Aorta (tissue), 5 donors: ENCODE results near the gene KCNK2. TPM values are rescaled to one million over a fixed set of nuclear protein-coding genes. Genes with fewer than 3 reads are reported as not detected.

Experiments
- ATAC-seq: fragments of 200-7000 bp; cut with Tn5 transposase; one replicate; pipeline ENCODE4 v1.9.1; 2022; ENCODE audit warnings: moderate library complexity; ENCODE audit not compliant: low FRiP score
- DNase-seq, 2 donors: peaks; one replicate each; pipeline ENCODE4 v3.0.0-alpha.2; 2020
- H3K27ac ChIP-seq, 2 donors: one replicate each; pipeline ENCODE4 v1.5.1; 2013; ENCODE audit warnings: low read length in 2 of 2, mild to moderate bottlenecking in 2 of 2, moderate library complexity in 2 of 2, control low read depth in 1 of 2, inconsistent platforms in 1 of 2, low read depth in 1 of 2
- H3K27me3 ChIP-seq, 2 donors: one replicate each; pipeline ENCODE4 v1.6.1; 2013; ENCODE audit warnings: control low read depth in 1 of 2, low read length in 1 of 2, mild to moderate bottlenecking in 1 of 2, moderate library complexity in 1 of 2; ENCODE audit not compliant: insufficient read depth in 2 of 2, control insufficient read depth in 1 of 2
- H3K36me3 ChIP-seq, 2 donors: one replicate each; pipeline ENCODE4 v1.6.1; 2013; ENCODE audit warnings: control low read depth in 1 of 2, low read length in 1 of 2, mild to moderate bottlenecking in 1 of 2; ENCODE audit not compliant: insufficient read depth in 2 of 2, control insufficient read depth in 1 of 2
- H3K4me1 ChIP-seq, 2 donors: one replicate each; pipeline ENCODE4 v1.6.1; 2013; ENCODE audit warnings: low read length in 2 of 2, control low read depth in 1 of 2, mild to moderate bottlenecking in 1 of 2, moderate library complexity in 1 of 2; ENCODE audit not compliant: insufficient read depth in 2 of 2, control insufficient read depth in 1 of 2
- H3K4me3 ChIP-seq, 2 donors: one replicate each; pipeline ENCODE4 v1.5.1; 2013; ENCODE audit warnings: low read length in 2 of 2, control low read depth in 1 of 2, mild to moderate bottlenecking in 1 of 2
- H3K9me3 ChIP-seq: one replicate; pipeline ENCODE4 v1.6.1; 2013; ENCODE audit warnings: mild to moderate bottlenecking, low read length; ENCODE audit not compliant: control insufficient read depth
- WGBS, 2 donors: extraction: QIAGEN DNeasy Blood & Tissue Kit; methylation state at CpG; one replicate each; pipeline ENCODE4 v1.1.7; 2013; 5-methylcytosine and 5-hydroxymethylcytosine counted together
- intact Hi-C, 2 donors: fragments of 100-400 bp; cut with DNase I; formaldehyde crosslinking; loops; one replicate each; pipeline versions ENCODE4 v1.14.2 to v1.15.0; 2022
- polyA plus RNA-seq, 2 donors: library from polyadenylated mRNA; stranded (reverse); fragments of 200-250 nt; gene quantifications; one replicate each; pipeline ENCODE4 v1.2.3, GENCODE V29; 2013
- total RNA-seq, 2 donors: library from RNA; stranded (reverse); fragmentation: NEBNext Ultra II Directional; extraction: Animal tissue kit (Norgen Biotek cat#: 25700); gene quantifications; one replicate each; pipeline ENCODE4 v1.2.1, GENCODE V29; 2021
- donor health status: healthy with polysubstance abuse.
- donor health status: Bipolar disorder and iron deficiency.
- donor health status: DM: no; HTN: no; CAD: no.
- donor health status: DM: no; HTN: no; CAD: no.
- donor health status: DM: yes; HTN: yes; CAD: no.

KCNK2 gene
- total and polyA plus RNA-seq, 4 donors: 2.5 to 16.7 (median 4.8) TPM; not detected in 1

DNA sequence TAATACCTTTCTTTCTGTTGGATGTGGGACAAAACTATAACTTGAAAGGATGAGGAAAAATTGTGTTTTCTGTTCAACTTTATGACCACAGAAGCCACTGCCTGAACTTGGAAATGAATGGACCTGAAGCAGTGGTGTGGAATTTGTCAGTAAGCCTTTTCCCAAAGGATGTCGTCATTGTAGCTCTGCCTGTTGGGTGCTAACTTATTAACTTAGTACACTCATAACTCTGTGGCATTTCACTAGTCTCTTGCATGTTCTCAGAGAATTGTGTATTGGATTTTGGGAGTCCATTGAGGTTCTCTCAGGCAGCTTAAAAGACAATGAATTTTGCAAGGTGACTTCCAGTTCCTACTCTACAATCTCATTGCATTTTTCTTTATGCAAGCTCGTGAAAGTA lies 49.6 kb downstream of the KCNK2 start:
- intact Hi-C loops: no loop called here
- 63 to 76% methylated on average over 2 of the region's 2 CpGs for WGBS, 2 donors
- ATAC-seq (no peak), DNase-seq (no peak)
- Histone ChIP-seq H3K27ac (no peak overlapping the region), H3K4me3 (no peak overlapping the region), H3K4me1 (no peaks in the 10 kb centered on the region), H3K36me3 (no peaks in the 10 kb centered on the region), H3K27me3 (no peaks in the 10 kb centered on the region), H3K9me3 (no peaks in the 10 kb centered on the region)

- no peaks in the 10 kb centered on the region for H3K9me3 ChIP-seq
- H3K27me3 ChIP-seq: no peaks in the 10 kb centered on the region
- no peaks in the 10 kb centered on the region for H3K36me3 ChIP-seq
- no peak overlapping the region for H3K4me3 ChIP-seq
- DNase-seq (no peak), ATAC-seq (no peak)
- intact Hi-C loops: no loop called here
- H3K27ac ChIP-seq: no peak overlapping the region
- no peaks in the 10 kb centered on the region for H3K4me1 ChIP-seq
- 60 to 77% methylated on average over 1 of the region's 1 CpG for WGBS, 2 donors
Observed at GRCh38 chr1:215133532-215133931, 51.0 kb downstream of the KCNK2 start.

DNA sequence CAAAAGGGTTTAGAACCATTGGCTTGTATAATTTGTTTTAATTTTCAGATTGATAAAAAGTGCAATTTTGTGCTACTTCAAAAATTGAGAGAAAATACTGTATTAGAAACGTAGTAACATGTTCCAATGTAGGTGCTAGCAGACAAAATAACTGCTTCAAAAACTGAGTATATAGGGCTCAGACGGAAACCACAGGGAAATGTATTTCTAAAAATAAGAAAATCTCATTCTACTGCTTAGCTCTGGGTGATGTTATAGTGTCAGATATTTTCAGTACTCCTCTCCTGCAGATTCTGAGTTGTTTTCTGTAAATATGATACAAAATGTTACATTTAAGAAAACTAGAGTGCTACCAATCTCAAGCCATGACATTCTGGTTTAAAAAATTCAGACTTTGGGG lies 55.4 kb downstream of the KCNK2 start:
- Histone ChIP-seq H3K4me1 (no peaks in the 10 kb centered on the region), H3K27ac (no peak overlapping the region), H3K27me3 (no peaks in the 10 kb centered on the region), H3K36me3 (no peaks in the 10 kb centered on the region), H3K9me3 (peaks cover 2% of the 10 kb centered on the region), H3K4me3 (no peak overlapping the region)
- ATAC-seq (no peak), DNase-seq (no peak)
- intact Hi-C loops: no loop called here
- 21 to 36% methylated on average over 2 of the region's 2 CpGs for WGBS, 2 donors

DNA sequence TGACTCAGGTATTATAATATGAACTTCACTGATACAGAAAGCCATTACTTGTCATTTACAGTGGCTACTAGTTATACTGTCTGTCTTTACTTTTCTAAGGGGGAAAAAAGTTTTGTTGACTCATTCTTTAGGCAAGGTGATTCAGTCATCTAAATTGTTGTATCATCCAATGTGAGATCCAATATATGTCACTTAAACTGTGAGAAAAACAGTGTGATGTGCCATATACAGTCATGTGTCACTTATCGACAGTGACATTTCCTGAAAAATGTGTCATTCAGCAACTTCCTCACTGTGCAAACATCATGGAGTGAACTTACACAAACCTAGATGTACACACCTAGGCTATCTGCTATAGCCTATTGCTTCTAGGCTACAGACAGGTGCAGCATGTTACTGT lies 57.6 kb downstream of the KCNK2 start:
- ATAC-seq (no peak), DNase-seq (no peak)
- 91 to 95% methylated on average over 1 of the region's 1 CpG for WGBS, 2 donors
- no peaks in the 10 kb centered on the region for H3K4me1 ChIP-seq
- no peak overlapping the region for H3K4me3 ChIP-seq
- H3K36me3 ChIP-seq: no peaks in the 10 kb centered on the region
- no peak overlapping the region for H3K27ac ChIP-seq
- intact Hi-C loops: no loop called here
- H3K27me3 ChIP-seq: no peaks in the 10 kb centered on the region
- peaks cover 2% of the 10 kb centered on the region for H3K9me3 ChIP-seq

DNA sequence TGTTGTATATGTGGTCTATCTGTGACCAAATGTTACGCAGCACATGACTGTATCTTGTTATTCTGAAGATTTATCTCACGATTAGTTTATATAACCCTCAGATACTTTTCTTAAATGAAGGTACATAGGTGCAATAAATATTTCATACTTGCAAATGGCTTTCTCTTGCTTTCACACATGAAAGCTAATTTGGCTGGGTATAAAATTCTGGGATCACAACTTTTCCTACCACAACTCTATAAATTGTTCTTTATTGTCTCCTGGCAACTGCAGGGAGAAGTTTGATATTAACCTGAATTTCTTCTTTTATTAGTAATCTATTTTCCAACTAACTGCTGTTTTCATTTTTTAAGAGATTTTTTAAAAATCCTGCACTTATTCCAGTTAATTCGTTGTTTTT lies 58.9 kb downstream of the KCNK2 start:
- Histone ChIP-seq H3K9me3 (peaks cover 2% of the 10 kb centered on the region), H3K36me3 (no peaks in the 10 kb centered on the region), H3K4me3 (no peak overlapping the region), H3K27ac (no peak overlapping the region), H3K4me1 (no peaks in the 10 kb centered on the region), H3K27me3 (no peaks in the 10 kb centered on the region)
- intact Hi-C loops: no loop called here
- 82 to 86% methylated on average over 3 of the region's 3 CpGs for WGBS, 2 donors
- ATAC-seq (no peak), DNase-seq (no peak)

DNA sequence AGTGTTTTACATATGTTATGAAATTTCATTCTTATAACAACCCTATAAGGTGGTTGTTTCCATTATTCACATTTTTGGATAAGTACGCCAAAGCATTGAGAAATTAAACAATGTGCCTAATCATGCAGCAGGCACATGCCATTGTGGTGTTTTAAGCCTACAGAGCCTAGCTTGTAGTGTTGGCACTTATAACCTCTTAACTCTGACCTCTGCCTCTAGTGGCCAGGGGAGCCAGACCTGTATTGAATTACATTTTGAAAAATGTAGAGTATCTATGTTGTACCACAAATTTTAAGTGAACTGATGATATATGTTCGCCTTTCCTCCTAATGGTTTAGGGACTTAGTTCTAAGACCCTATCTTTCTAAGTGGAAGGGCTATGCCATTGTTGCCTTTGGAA lies 61.0 kb downstream of the KCNK2 start:
- no peaks in the 10 kb centered on the region for H3K4me1 ChIP-seq
- peaks cover 2% of the 10 kb centered on the region for H3K9me3 ChIP-seq
- no peak overlapping the region for H3K4me3 ChIP-seq
- intact Hi-C loops: no loop called here
- ATAC-seq (no peak), DNase-seq (no peak)
- no peaks in the 10 kb centered on the region for H3K36me3 ChIP-seq
- H3K27me3 ChIP-seq: no peaks in the 10 kb centered on the region
- WGBS, 2 donors: 83 to 85% methylated on average over 2 of the region's 2 CpGs
- no peak overlapping the region for H3K27ac ChIP-seq

DNA sequence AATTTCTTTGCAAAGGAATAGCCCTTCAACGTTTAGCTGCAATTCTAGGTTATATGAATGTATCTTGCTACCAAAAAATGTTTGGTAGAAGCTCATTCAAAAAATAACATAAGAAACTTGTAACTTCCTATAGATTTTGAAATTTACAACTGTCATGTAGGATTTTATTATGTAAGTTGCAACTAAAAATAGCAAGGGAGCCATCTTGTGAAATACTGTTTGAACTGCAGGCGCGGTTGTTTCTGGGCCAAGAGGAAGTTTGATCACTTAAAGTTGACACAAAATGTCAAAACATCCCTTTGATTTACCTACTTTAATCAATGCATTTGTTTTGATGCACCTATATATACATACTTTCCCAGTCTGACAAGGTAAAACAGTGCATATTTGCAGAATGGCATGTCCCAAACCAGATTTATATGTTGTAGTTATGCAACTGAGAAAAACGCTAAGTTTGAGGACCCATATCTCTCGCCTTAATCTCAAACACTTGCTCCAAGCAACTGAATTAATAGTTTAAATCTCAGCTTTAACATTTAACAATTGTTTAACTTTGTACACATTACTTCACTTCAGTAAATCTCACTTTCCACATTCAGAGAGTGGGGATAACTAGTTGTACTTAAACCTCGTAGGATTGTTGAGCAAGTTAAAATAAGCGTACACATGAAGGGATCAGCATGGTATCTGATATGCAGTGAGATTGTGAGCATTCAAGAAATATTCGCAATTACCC lies 63.9 kb downstream of the KCNK2 start:
- WGBS, 2 donors: 48 to 53% methylated on average over 8 of the region's 8 CpGs
- ATAC-seq (no peak), DNase-seq (no peak)
- Histone ChIP-seq H3K27me3 (no peaks in the 10 kb centered on the region), H3K9me3 (no peaks in the 10 kb centered on the region), H3K4me1 (no peaks in the 10 kb centered on the region), H3K4me3 (no peak overlapping the region), H3K27ac (no peak overlapping the region), H3K36me3 (no peaks in the 10 kb centered on the region)
- intact Hi-C loops: no loop called here

DNA sequence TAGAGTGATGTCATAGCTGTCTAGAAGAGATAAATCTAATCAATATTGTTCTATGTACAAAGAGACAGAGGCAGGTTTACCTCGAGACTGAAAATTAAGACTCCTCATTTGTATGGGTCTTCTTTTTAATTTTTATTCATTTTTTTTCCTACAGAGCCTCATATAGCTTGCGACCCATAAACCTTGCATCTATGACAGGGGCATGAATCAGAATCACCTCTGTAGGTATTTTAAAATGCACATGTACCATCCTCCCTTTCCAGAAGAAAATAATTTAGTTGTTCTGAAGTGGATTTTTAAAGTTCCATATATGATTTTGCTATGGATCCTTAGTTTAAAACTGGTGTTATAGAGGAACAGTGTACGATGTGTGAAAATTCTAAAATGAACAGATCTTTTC lies 64.5 kb downstream of the KCNK2 start:
- H3K4me1 ChIP-seq: no peaks in the 10 kb centered on the region
- intact Hi-C loops: no loop called here
- DNase-seq (no peak), ATAC-seq (no peak)
- WGBS, 2 donors: 80 to 85% methylated on average over 3 of the region's 3 CpGs
- H3K9me3 ChIP-seq: no peaks in the 10 kb centered on the region
- H3K27me3 ChIP-seq: no peaks in the 10 kb centered on the region
- H3K27ac ChIP-seq: no peak overlapping the region
- H3K4me3 ChIP-seq: no peak overlapping the region
- no peaks in the 10 kb centered on the region for H3K36me3 ChIP-seq

GRCh38 chr1:215151841-215152549 lies 69.5 kb downstream of the KCNK2 start:
- 67 to 71% methylated on average over 2 of the region's 2 CpGs for whole genome bisulfite sequencing, 2 donors

More at GRCh38 chr1:215151841-215152549, 69.5 kb downstream of the KCNK2 start:
- Histone ChIP-seq H3K4me3 (no peak overlapping the region), H3K9me3 (no peaks in the 10 kb centered on the region), H3K36me3 (no peaks in the 10 kb centered on the region), H3K27ac (no peak overlapping the region), H3K27me3 (no peaks in the 10 kb centered on the region), H3K4me1 (no peaks in the 10 kb centered on the region)
- ATAC-seq: no peak
- intact Hi-C loops: no loop called here
- DNase-seq: no peak
